Upper lobe of left lung (tissue), 6 donors: ENCODE measurements around the gene EVC2. TPM values are rescaled to one million over a fixed set of nuclear protein-coding genes. Genes with fewer than 3 reads are reported as not detected.

Experiments
- ATAC-seq, 2 donors: fragments of 200-7000 bp; cut with Tn5 transposase; one replicate each; pipeline ENCODE4 v1.9.1; 2022; ENCODE audit warnings: mild to moderate bottlenecking in 2 of 2, moderate library complexity in 2 of 2; ENCODE audit not compliant: low FRiP score in 2 of 2
- DNase-seq, 2 donors: peaks; one replicate each; pipeline ENCODE4 v3.0.0-alpha.2; 2019 to 2020
- H3K27ac ChIP-seq, 4 donors: fragments of 200-600 bp; sonication (generic); one replicate each; pipeline ENCODE4 v1.5.1; 2016 to 2019
- H3K27me3 ChIP-seq, 4 donors: fragments of 200-600 bp; sonication (generic); one replicate each; pipeline ENCODE4 v1.5.1; 2017 to 2019
- H3K36me3 ChIP-seq, 4 donors: fragments of 200-600 bp; sonication (generic); one replicate each; pipeline ENCODE4 v1.5.1; 2016 to 2019
- H3K4me1 ChIP-seq, 4 donors: fragments of 200-600 bp; sonication (generic); one replicate each; pipeline ENCODE4 v1.5.1; 2018 to 2019
- H3K4me3 ChIP-seq, 4 donors: fragments of 200-600 bp; sonication (generic); one replicate each; pipeline ENCODE4 v1.5.1; 2017 to 2019; ENCODE audit warnings: mild to moderate bottlenecking in 2 of 4, moderate library complexity in 1 of 4
- H3K9me3 ChIP-seq, 4 donors: fragments of 200-600 bp; sonication (generic); one replicate each; pipeline ENCODE4 v1.5.1; 2018 to 2019
- EP300 ChIP-seq, 4 donors: sonication (generic); formaldehyde crosslinking; IDR thresholded peaks; one replicate each; pipeline ENCODE4 v1.5.1; 2017; ENCODE audit warnings: antibody characterized with exemption in 4 of 4, control low read depth in 2 of 4
- POLR2A ChIP-seq, 4 donors: fragments of 450-650 bp; IDR thresholded peaks; one replicate each; pipeline ENCODE4 v1.5.1; 2016 to 2017; ENCODE audit warnings: antibody characterized with exemption in 4 of 4, mild to moderate bottlenecking in 2 of 4
- POLR2AphosphoS5 ChIP-seq, 2 donors: sonication (generic); formaldehyde crosslinking; IDR thresholded peaks; one replicate each; pipeline ENCODE4 v1.5.1; 2017; ENCODE audit warnings: antibody characterized with exemption in 2 of 2
- WGBS, 2 donors: methylation state at CpG; one replicate each; pipeline ENCODE4 v1.1.5; 2017 to 2018; 5-methylcytosine and 5-hydroxymethylcytosine counted together
- total RNA-seq, 6 donors: library from RNA; depleted of rRNA in 4 of 6; stranded (reverse); fragments of >200 nt in 4 of 6; gene quantifications; one replicate each; pipeline versions ENCODE4 v1.1.0 to v1.2.1, GENCODE V29; 2016 to 2021
- TF ChIP-seq, protein P1 (sequence below), 6 experiments: fragments of 450-650 bp in 4 of 6; fragments of 200-600 bp in 2 of 6; sonication (generic) in 2 of 6; IDR thresholded peaks; one replicate each; pipeline ENCODE4 v1.5.1; 2016 to 2019; ENCODE audit warnings: antibody characterized with exemption in 6 of 6
- donor health status: DM: no; HTN: no; CAD: no; lungs with moderate emphysema.
- donor health status: DM: no; HTN: yes; CAD: no; lungs with severe emphysema.

The EVC2 gene
- total RNA-seq, 6 donors from 2014 or later, result 3.2 to 26.2 (median 5.6) TPM

GRCh38 chr4:5568336-5568735 lies 140.0 kb downstream of the EVC2 start:
- no peak for TF ChIP-seq EP300 (IDR thresholded peaks at IDR 0.05)
- TF ChIP-seq, protein P1, sequence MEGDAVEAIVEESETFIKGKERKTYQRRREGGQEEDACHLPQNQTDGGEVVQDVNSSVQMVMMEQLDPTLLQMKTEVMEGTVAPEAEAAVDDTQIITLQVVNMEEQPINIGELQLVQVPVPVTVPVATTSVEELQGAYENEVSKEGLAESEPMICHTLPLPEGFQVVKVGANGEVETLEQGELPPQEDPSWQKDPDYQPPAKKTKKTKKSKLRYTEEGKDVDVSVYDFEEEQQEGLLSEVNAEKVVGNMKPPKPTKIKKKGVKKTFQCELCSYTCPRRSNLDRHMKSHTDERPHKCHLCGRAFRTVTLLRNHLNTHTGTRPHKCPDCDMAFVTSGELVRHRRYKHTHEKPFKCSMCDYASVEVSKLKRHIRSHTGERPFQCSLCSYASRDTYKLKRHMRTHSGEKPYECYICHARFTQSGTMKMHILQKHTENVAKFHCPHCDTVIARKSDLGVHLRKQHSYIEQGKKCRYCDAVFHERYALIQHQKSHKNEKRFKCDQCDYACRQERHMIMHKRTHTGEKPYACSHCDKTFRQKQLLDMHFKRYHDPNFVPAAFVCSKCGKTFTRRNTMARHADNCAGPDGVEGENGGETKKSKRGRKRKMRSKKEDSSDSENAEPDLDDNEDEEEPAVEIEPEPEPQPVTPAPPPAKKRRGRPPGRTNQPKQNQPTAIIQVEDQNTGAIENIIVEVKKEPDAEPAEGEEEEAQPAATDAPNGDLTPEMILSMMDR (IDR thresholded peaks at IDR 0.05), result no peak
- TF ChIP-seq POLR2AphosphoS5 (IDR thresholded peaks at IDR 0.05), result no peak
- TF ChIP-seq POLR2A (IDR thresholded peaks at IDR 0.05), result no peak
- peak in 1 of 2 donors; percentile 69 for DNase-seq
- no peaks in the 10 kb centered on the region for H3K4me1 ChIP-seq
- H3K27ac ChIP-seq, result no peak overlapping the region
- H3K27me3 ChIP-seq, result no peaks in the 10 kb centered on the region
- H3K36me3 ChIP-seq, result peaks cover 0 to 27% (median 4%) of the 10 kb centered on the region in 4 donors
- WGBS, 2 donors, result 89 to 93% methylated on average over 16 to 20 of the region's 20 CpGs
- H3K4me3 ChIP-seq, result no peak overlapping the region
- no peak for ATAC-seq
- H3K9me3 ChIP-seq, result no peaks in the 10 kb centered on the region

DNA sequence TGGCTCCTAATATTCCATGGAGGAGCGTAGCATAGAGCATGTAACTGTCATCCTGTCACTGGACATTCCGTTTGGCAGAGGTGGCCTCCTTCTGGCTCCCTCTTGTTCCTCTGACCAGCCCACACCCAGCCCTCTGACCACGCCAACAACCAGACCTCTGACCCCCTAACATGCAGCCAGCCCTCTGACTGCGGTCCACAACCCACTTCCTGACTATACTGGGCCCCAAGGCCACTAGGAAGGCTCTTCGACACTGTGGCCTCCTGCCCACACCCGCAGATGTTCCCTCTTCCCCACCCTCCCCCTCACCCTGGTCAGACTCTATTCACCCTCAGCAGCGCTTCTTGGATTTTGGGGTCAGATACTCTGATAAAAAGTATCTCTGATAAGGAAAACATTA lies 141.4 kb downstream of the EVC2 start:
- ATAC-seq, result no peak
- Histone ChIP-seq H3K27ac (no peak overlapping the region), H3K4me1 (no peaks in the 10 kb centered on the region), H3K36me3 (peaks cover 0 to 32% (median 4%) of the 10 kb centered on the region in 4 donors), H3K27me3 (no peaks in the 10 kb centered on the region), H3K4me3 (no peak overlapping the region), H3K9me3 (no peaks in the 10 kb centered on the region)
- WGBS, 2 donors, result 80 to 83% methylated on average over 7 of the region's 7 CpGs
- DNase-seq, result no peak
- TF ChIP-seq EP300 (IDR thresholded peaks at IDR 0.05) (no peak), POLR2A (IDR thresholded peaks at IDR 0.05) (no peak)
- TF ChIP-seq, protein P1 (IDR thresholded peaks at IDR 0.05), result no peak

DNA sequence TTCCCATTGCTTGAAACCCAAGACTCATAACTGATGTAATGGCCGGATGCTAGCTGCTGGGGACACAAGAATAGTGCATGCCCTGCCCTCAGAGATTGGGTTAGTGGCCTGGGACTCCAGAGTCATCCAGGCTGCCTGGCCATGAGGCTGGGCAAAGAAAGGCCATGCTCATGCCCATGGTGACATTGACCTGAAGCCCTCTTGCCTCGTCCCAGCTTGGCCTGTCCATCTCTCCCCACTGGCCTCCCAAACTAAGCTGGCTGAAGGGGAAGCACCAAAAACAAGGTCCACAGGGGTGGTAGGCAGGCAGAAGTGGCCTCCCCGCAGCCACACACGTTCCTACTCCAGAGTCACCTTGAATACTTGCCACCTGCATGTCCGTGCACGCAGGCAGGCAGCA lies 141.8 kb downstream of the EVC2 start:
- WGBS, 2 donors, result 94 to 100% methylated on average over 5 to 6 of the region's 6 CpGs
- DNase-seq, result no peak
- ATAC-seq, result no peak

GRCh38 chr4:5563856-5564255 lies 144.5 kb downstream of the EVC2 start:
- ATAC-seq, result no peak
- 94 to 95% methylated on average over 6 of the region's 6 CpGs for WGBS, 2 donors
- Histone ChIP-seq H3K27ac (no peak overlapping the region), H3K36me3 (peaks cover 0 to 29% (median 4%) of the 10 kb centered on the region in 4 donors), H3K27me3 (no peaks in the 10 kb centered on the region), H3K4me1 (no peaks in the 10 kb centered on the region), H3K9me3 (no peaks in the 10 kb centered on the region), H3K4me3 (no peak overlapping the region)
- no peak for DNase-seq
- TF ChIP-seq POLR2A (IDR thresholded peaks at IDR 0.05) (no peak), POLR2AphosphoS5 (IDR thresholded peaks at IDR 0.05) (no peak), EP300 (IDR thresholded peaks at IDR 0.05) (no peak)
- TF ChIP-seq, protein P1 (IDR thresholded peaks at IDR 0.05), result no peak

More for the DNA sequence above, 141.8 kb downstream of the EVC2 start:
- H3K36me3 ChIP-seq, result peaks cover 0 to 29% (median 4%) of the 10 kb centered on the region in 4 donors
- no peaks in the 10 kb centered on the region for H3K27me3 ChIP-seq
- TF ChIP-seq, protein P1 (IDR thresholded peaks at IDR 0.05), result no peak
- H3K4me3 ChIP-seq, result no peak overlapping the region
- H3K9me3 ChIP-seq, result no peaks in the 10 kb centered on the region
- H3K4me1 ChIP-seq, result no peaks in the 10 kb centered on the region
- no peak overlapping the region for H3K27ac ChIP-seq

- Histone ChIP-seq H3K4me1 (no peaks in the 10 kb centered on the region), H3K4me3 (no peak overlapping the region), H3K27ac (no peak overlapping the region), H3K9me3 (no peaks in the 10 kb centered on the region), H3K36me3 (peaks cover 0 to 25% (median 4%) of the 10 kb centered on the region in 4 donors), H3K27me3 (no peaks in the 10 kb centered on the region)
- TF ChIP-seq EP300 (IDR thresholded peaks at IDR 0.05) (no peak), POLR2AphosphoS5 (IDR thresholded peaks at IDR 0.05) (no peak), POLR2A (IDR thresholded peaks at IDR 0.05) (no peak)
- TF ChIP-seq, protein P1 (IDR thresholded peaks at IDR 0.05), result no peak
- DNase-seq (no peak), ATAC-seq (no peak)
- 94 to 96% methylated on average over 7 of the region's 7 CpGs for WGBS, 2 donors
Measured at GRCh38 chr4:5562476-5562875, 145.9 kb downstream of the EVC2 start.
